IMR-90 (cell line): ENCODE results near the gene GFRA4. TPM values are rescaled to one million over a fixed set of nuclear protein-coding genes. Genes with fewer than 3 reads are reported as not detected.
A peak's percentile ranks its signal among the peaks of the same experiment; 100 is the strongest.

ENCODE experiments used
- ATAC-seq: fragments of 200-7000 bp; cut with Tn5 transposase; 2 replicates; pipeline ENCODE4 v1.9.1; 2020; ENCODE audit warnings: low read depth, mild to moderate bottlenecking, moderate library complexity
- BruUV-seq: library from RNA; stranded (reverse); fragments of 400-500 nt; replicated peaks from 2 replicates; lab custom pipeline; 2021; lab: Mats Ljungman, UMichigan
- CTCF ChIA-PET: fragments of 300-600 bp; formaldehyde crosslinking; extraction: SDS; loops from one replicate; lab custom pipeline; 2021; ENCODE audit warnings: antibody characterized with exemption; lab: Yijun Ruan, JAX
- POLR2A ChIA-PET: fragments of 300-600 bp; sonication (Branson Sonifier 250); formaldehyde crosslinking; loops from one replicate; lab custom pipeline; 2022; ENCODE audit warnings: antibody characterized with exemption; ENCODE audit not compliant: unreplicated experiment; lab: Charles Lee
- DNase-seq: peaks from one replicate; pipeline ENCODE4 v3.0.0; 2013
- H2AFZ ChIP-seq: replicated peaks from 2 replicates; pipeline ENCODE3; 2013; ENCODE audit warnings: low read length, mild to moderate bottlenecking; ENCODE audit not compliant: poor library complexity
- H2AK5ac ChIP-seq: 2 replicates; pipeline ENCODE4 v1.6.1; 2013; ENCODE audit warnings: low read depth, low read length, inconsistent platforms
- H2AK9ac ChIP-seq: replicated peaks from 2 replicates; pipeline ENCODE3; 2013; ENCODE audit warnings: mild to moderate bottlenecking, low read depth, low read length, moderate library complexity; ENCODE audit not compliant: poor library complexity
- H2BK120ac ChIP-seq: 2 replicates; pipeline ENCODE4 v1.6.1; 2013; ENCODE audit warnings: low read depth, low read length, inconsistent platforms
- H2BK15ac ChIP-seq: 3 replicates; pipeline ENCODE4 v1.6.1; 2013; ENCODE audit warnings: low read depth, low read length, inconsistent platforms
- H2BK20ac ChIP-seq: 2 replicates; pipeline ENCODE4 v1.6.1; 2013; ENCODE audit warnings: low read depth, mild to moderate bottlenecking, inconsistent platforms, low read length, moderate library complexity
- H2BK5ac ChIP-seq: 2 replicates; pipeline ENCODE4 v1.6.1; 2013; ENCODE audit warnings: mild to moderate bottlenecking, low read depth, low read length, inconsistent platforms; ENCODE audit not compliant: poor library complexity, severe bottlenecking
- H3K14ac ChIP-seq: replicated peaks from 2 replicates; pipeline ENCODE4 v1.6.1; 2013; ENCODE audit warnings: low read depth, low read length, inconsistent platforms
- H3K18ac ChIP-seq: 2 replicates; pipeline ENCODE4 v1.6.1; 2013; ENCODE audit warnings: low read depth, low read length, control low read depth
- H3K23ac ChIP-seq: 2 replicates; pipeline ENCODE4 v1.6.1; 2013; ENCODE audit warnings: low read depth, low read length, inconsistent platforms
- H3K27ac ChIP-seq: 2 replicates; pipeline ENCODE4 v1.5.1; 2013; ENCODE audit warnings: mild to moderate bottlenecking, control low read depth, low read length; ENCODE audit not compliant: insufficient read depth
- H3K27me3 ChIP-seq: 2 replicates; pipeline ENCODE4 v1.6.1; 2013; ENCODE audit warnings: low read length; ENCODE audit not compliant: control insufficient read depth, insufficient read depth
- H3K36me3 ChIP-seq: 2 replicates; pipeline ENCODE4 v1.6.1; 2013; ENCODE audit warnings: low read length, mixed read lengths; ENCODE audit not compliant: control insufficient read depth, insufficient read depth
- H3K4ac ChIP-seq: 2 replicates; pipeline ENCODE4 v1.6.1; 2013; ENCODE audit warnings: low read depth, low read length, inconsistent platforms
- H3K4me1 ChIP-seq: 2 replicates; pipeline ENCODE4 v1.6.1; 2013; ENCODE audit warnings: low read length, mixed read lengths; ENCODE audit not compliant: control insufficient read depth, insufficient read depth
- H3K4me2 ChIP-seq: 2 replicates; pipeline ENCODE4 v1.6.1; 2013; ENCODE audit warnings: low read depth, mild to moderate bottlenecking, control low read depth, low read length, moderate library complexity
- H3K4me3 ChIP-seq: 2 replicates; pipeline ENCODE4 v1.5.1; 2013; ENCODE audit warnings: low read depth, mild to moderate bottlenecking, control low read depth, low read length, moderate library complexity; ENCODE audit not compliant: insufficient read depth
- H3K56ac ChIP-seq: 2 replicates; pipeline ENCODE4 v1.6.1; 2013; ENCODE audit warnings: low read length, inconsistent platforms; ENCODE audit not compliant: insufficient read depth; ENCODE audit errors: extremely low read depth
- H3K79me1 ChIP-seq, 2 experiments: 2 replicates each; pipeline ENCODE4 v1.6.1; 2013; ENCODE audit warnings: low read length in 2 of 2, inconsistent platforms in 1 of 2, low read depth in 1 of 2
- H3K9ac ChIP-seq: 2 replicates; pipeline ENCODE4 v1.6.1; 2013; ENCODE audit warnings: low read depth, low read length, control low read depth
- H3K9me1 ChIP-seq: 2 replicates; pipeline ENCODE4 v1.6.1; 2013; ENCODE audit warnings: low read length, inconsistent platforms; ENCODE audit not compliant: insufficient read depth
- H3K9me3 ChIP-seq: 2 replicates; pipeline ENCODE4 v1.6.1; 2013; ENCODE audit warnings: low read length; ENCODE audit not compliant: control insufficient read depth, insufficient read depth
- H4K20me1 ChIP-seq: 2 replicates; pipeline ENCODE4 v1.6.1; 2013; ENCODE audit warnings: low read length, inconsistent platforms; ENCODE audit not compliant: insufficient read depth
- H4K5ac ChIP-seq: 2 replicates; pipeline ENCODE4 v1.6.1; 2013; ENCODE audit warnings: mild to moderate bottlenecking, low read depth, low read length, control low read depth
- H4K8ac ChIP-seq, 2 experiments: 2 replicates each; pipeline ENCODE4 v1.6.1; 2013; ENCODE audit warnings: low read depth in 2 of 2, low read length in 2 of 2, control low read depth in 1 of 2, inconsistent platforms in 1 of 2
- H4K91ac ChIP-seq: 2 replicates; pipeline ENCODE4 v1.6.1; 2013; ENCODE audit warnings: low read depth, low read length, inconsistent platforms; ENCODE audit not compliant: insufficient read depth
- MAZ ChIP-seq: IDR thresholded peaks from 2 replicates; pipeline ENCODE4 v1.6.1; 2012; ENCODE audit warnings: low read depth, mild to moderate bottlenecking, low read length, improper control_type of control experiment, moderate library complexity, borderline replicate concordance
- WGBS, 2 experiments: methylation state at CpG; one replicate each; pipeline versions ENCODE4 v1.1.5 to v1.1.7; 2013; ENCODE audit warnings: missing lambda C conversion rate in 2 of 2; ENCODE audit not compliant: insufficient read length in 1 of 2; ENCODE audit errors: extremely low coverage in 2 of 2; 5-methylcytosine and 5-hydroxymethylcytosine counted together
- dilution Hi-C: fragments of 300-500 bp; cut with HindIII; formaldehyde crosslinking; loops from one replicate; pipeline ENCODE4 v1.14.3; 2018; ENCODE audit warnings: low sequenced_read_pairs; ENCODE audit not compliant: unreplicated experiment
- in situ Hi-C: fragments of 300-500 bp; cut with MboI; formaldehyde crosslinking; loops from 3 replicates; pipeline ENCODE4 v1.14.3; 2019; ENCODE audit warnings: low sequenced_read_pairs, inconsistent platforms, mixed read lengths
- intact Hi-C: fragments of 100-400 bp; cut with micrococcal nuclease; formaldehyde crosslinking; loops from 2 replicates; pipeline ENCODE4 v1.10.0; 2022
- polyA plus RNA-seq, 3 experiments: library from polyadenylated mRNA; depleted of rRNA; stranded (reverse); fragments of >200 nt; gene quantifications; 2 replicates each; pipeline ENCODE4 v1.2.3, GENCODE V29; 2012; ENCODE audit warnings: low replicate concordance in 1 of 3
- total RNA-seq: library from RNA; depleted of rRNA; stranded (reverse); fragments of >200 nt; gene quantifications from 2 replicates; pipeline ENCODE4 v1.2.3, GENCODE V29; 2012
- TF ChIP-seq, protein P1 (sequence below): conservative IDR thresholded peaks from 2 replicates; pipeline ENCODE4 v1.5.1; 2012; ENCODE audit warnings: mild to moderate bottlenecking, low read depth, low read length, improper control_type of control experiment

The GFRA4 gene
- total and polyA plus RNA-seq, 2 of the 4 experiments (the other 2 are of a cell fraction) = not detected

DNA sequence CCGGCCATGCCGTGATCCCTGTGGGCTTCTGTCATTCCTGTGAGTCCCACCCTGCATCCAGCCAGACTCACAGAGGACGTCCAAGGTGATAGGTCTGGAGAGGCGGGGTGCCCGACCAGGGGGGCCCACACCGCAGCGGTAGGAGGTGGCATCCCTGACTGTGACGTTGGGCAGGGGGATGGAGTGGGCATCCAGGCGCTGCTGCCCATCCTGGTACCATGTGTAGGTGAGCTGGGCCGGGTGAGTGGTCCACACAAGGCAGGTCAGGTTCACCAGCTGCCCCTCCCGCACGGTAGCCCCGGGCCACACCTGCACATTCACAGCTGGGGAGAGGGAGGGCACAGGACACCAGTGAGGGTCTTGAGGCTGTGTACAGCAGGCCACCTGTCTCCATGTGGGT, 30.2 kb upstream of the GFRA4 start:
- Histone ChIP-seq H2AFZ (no peak overlapping the region), H4K91ac (no peak overlapping the region), H3K9ac (no peak overlapping the region), H2BK20ac (no peak overlapping the region), H3K27me3 (peaks cover 19% of the 10 kb centered on the region; the same call in 1 of the 2 replicates), H3K23ac (no peak overlapping the region), H4K5ac (no peak overlapping the region), H3K9me1 (no peaks in the 10 kb centered on the region), H3K27ac (no peak overlapping the region), H3K4me1 (no peaks in the 10 kb centered on the region), H3K14ac (no peak overlapping the region), H2BK5ac (no peak overlapping the region), H4K20me1 (no peaks in the 10 kb centered on the region), H4K8ac (no peak overlapping the region), H2BK15ac (no peak overlapping the region), H3K36me3 (no peaks in the 10 kb centered on the region), H3K9me3 (peaks cover 4% of the 10 kb centered on the region; the same call in 1 of the 2 replicates), H3K18ac (no peak overlapping the region), H3K4me2 (no peak overlapping the region), H3K79me1 (no peaks in the 10 kb centered on the region), H3K56ac (no peak overlapping the region), H3K4me3 (no peak overlapping the region), H2AK9ac (peak overlapping the region; percentile 16), H3K4ac (no peak overlapping the region), H2AK5ac (no peak overlapping the region), H2BK120ac (no peak overlapping the region)
- intact Hi-C loops = no loop called here
- DNase-seq (no peak), ATAC-seq (no peak)
- 78% methylated on average over 5 of the region's 13 CpGs; no CpG with 5 or more reads in 1 of the 2 experiments for WGBS, 2 experiments
- ChIA-PET POLR2A (no interaction called here), CTCF (no interaction called here)
- in situ Hi-C loops = no loop called here
- dilution Hi-C loops = no loop called here
- BruUV-seq = no TSS peak
- TF ChIP-seq MAZ = no peak
- TF ChIP-seq, protein P1, sequence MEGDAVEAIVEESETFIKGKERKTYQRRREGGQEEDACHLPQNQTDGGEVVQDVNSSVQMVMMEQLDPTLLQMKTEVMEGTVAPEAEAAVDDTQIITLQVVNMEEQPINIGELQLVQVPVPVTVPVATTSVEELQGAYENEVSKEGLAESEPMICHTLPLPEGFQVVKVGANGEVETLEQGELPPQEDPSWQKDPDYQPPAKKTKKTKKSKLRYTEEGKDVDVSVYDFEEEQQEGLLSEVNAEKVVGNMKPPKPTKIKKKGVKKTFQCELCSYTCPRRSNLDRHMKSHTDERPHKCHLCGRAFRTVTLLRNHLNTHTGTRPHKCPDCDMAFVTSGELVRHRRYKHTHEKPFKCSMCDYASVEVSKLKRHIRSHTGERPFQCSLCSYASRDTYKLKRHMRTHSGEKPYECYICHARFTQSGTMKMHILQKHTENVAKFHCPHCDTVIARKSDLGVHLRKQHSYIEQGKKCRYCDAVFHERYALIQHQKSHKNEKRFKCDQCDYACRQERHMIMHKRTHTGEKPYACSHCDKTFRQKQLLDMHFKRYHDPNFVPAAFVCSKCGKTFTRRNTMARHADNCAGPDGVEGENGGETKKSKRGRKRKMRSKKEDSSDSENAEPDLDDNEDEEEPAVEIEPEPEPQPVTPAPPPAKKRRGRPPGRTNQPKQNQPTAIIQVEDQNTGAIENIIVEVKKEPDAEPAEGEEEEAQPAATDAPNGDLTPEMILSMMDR = no peak
